ENCODE measurements around the gene ASH1L.
"Not testable (repeated sequence)": the region's sequence is repeated elsewhere in the genome, so short reads cannot be mapped to it uniquely, and the experiment has no call there.

ASH1L gene

DNA sequence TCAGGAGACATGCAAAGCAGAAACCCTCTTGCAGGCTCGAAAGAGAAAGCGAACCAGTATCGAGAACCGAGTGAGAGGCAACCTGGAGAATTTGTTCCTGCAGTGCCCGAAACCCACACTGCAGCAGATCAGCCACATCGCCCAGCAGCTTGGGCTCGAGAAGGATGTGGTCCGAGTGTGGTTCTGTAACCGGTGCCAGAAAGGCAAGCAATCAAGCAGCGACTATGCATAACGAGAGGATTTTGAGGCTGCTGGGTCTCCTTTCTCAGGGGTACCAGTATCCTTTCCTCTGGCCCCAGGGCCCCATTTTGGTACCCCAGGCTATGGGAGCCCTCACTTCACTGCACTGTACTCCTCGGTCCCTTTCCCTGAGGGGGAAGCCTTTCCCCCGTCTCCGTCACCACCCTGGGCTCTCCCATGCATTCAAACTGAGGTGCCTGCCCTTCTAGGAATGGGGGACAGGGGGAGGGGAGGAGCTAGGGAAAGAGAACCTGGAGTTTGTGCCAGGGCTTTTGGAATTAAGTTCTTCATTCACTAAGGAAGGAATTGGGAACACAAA lies 128.7 kb downstream of the ASH1L start:
- DNase-seq: not testable (repeated sequence)

DNA sequence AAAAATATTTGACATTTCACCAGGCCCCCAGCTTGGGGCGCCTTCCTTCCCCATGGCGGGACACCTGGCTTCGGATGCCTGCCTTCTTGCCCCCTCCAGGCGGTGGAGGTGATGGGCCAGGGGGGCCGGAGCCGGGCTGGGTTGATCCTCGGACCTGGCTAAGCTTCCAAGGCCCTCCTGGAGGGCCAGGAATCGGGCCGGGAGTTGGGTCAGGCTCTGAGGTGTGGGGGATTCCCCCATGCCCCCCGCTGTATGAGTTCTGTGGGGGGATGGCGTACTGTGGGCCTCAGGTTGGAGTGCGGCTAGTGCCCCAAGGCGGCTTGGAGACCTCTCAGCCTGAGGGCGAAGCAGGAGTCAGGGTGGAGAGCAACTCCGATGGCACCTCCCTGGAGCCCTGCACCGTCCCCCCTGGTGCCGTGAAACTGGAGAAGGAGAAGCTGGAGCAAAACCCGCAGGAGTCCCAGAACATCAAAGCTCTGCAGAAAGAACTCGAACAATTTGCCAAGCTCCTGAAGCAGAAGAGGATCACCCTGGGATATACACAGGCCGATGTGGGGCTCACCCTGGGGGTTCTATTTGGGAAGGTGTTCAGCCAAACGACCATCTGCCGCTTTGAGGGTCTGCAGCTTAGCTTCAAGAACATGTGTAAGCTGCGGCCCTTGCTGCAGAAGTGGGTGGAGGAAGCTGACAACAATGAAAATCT lies 129.3 kb downstream of the ASH1L start:
- not testable (repeated sequence) for DNase-seq

DNA sequence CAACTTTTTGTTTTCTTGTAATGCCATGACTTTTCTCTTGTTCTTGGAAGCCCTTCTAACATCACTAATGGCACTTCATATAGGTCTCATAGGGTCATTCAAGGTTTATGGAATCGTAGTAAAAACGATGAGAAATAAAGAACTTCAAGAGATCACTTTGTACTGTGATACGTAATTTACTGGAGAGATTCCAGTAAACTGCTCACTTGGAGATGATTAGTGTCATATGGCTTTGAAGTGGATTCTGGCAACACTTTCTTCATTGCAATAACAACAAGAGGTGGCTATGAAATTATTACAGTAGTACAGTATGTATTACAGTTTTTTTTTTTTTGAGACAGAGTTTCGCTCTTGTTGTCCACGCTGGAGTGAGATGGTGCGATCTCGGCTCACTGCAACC lies 138.5 kb downstream of the ASH1L start:
- no peak for DNase-seq

DNA sequence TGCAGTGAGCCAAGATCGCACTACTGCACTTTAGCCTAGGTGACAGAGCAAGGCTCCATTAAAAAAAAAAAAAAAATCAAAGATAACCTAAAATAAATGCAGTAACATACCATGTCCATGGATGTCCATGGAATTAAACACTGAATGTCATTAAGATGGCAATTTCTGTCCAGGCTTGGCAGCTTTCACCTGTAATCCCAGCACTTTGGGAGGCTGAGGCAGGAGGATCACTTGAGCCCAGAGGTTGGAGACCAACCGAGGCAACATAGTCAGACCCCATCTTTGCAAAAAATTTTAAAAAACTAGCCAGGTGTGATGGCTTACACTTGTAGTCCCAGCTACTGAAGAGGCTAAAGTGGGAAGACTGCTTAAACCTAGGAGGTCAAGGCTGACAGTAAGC lies 141.8 kb downstream of the ASH1L start:
- no peak for DNase-seq

DNA sequence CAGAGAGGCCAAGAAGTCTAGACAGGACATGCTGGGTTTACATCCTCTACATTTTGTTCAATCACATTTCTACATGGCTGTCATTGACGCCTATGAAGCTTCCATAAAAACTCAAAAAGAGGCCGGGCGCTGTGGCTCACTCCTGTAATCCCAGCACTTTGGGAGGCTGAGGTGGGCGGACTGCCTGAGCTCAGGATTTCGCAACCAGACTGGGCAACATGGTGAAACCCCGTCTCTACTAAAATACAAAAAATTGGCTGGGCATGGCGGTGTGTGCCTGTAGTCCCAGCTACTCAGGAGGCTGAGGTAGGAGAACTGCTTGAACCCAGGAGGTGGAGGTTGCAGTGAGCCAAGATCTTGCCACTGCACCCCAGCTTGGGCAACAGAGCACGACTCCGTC lies 150.8 kb downstream of the ASH1L start:
- not testable (repeated sequence) for DNase-seq

DNA sequence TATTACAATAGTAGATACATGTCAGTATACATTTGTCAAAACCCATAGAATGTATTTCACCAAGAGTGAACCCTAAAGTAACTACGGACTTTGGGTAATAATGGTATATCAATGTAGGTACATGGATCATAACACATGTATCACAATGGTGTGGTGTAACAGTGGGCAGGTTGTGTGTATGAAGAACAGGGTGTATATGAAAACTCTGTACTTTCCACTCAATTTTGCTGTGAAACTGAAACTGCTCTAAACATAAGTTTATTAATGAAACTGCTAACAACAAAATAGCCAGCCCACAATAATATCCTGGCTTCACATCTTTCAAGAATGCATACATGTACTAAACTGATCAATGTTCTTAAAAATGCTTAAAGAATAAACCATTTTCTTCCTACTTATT lies 151.7 kb downstream of the ASH1L start:
- DNase-seq: no peak

DNA sequence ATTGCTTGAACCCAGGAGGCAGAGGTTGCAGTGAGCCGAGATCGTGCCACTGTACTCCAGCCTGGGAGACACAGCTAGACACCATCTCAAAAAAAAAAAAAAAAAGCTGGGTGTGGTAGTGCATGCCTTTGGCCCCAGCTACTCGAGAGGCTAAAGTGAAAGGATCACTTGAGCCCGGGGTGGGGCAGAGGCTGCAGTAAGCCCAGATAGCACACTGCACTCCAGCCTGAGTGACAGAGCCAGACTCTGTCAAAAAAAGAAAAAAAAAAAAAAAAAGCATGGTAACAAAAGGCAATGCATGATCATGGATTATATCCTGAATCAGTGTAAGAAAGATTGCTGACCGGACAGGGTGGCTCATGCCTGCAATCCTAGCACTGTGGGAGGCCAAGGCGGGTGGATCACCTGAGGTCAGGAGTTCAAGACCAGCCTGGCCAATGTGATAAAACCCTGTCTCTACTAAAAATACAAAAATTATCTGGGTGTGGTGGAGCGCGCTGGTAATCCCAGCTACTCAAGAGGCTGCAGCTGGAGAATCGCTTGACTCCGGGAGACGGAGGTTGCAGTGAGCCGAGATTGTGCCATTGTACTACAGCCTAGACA lies 165.6 kb downstream of the ASH1L start:
- no peak for DNase-seq

DNA sequence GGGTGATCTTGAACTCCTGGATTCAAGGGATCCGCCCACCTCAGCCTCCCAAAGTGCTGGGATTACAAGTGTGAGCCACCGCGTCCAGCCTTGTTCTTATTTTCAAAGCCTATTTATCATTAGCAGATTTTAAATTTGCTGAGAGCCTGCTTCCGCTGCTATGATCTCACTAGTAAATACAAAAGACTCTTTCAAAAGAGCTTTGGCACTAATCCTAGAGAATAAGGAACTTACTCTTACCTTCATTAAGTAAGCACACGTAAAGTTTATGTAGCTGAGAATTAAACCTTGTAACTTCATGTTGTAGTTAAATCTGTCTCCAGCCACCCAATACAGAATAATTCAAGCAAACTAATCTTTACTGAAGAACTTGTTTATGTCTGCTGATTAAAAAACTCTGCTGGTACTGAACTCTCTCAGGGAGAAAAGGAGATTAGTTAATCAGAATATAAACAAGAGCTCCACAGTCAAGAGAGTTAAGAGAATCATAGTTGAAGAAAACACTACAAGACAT lies 169.6 kb downstream of the ASH1L start:
- DNase-seq: no peak

DNA sequence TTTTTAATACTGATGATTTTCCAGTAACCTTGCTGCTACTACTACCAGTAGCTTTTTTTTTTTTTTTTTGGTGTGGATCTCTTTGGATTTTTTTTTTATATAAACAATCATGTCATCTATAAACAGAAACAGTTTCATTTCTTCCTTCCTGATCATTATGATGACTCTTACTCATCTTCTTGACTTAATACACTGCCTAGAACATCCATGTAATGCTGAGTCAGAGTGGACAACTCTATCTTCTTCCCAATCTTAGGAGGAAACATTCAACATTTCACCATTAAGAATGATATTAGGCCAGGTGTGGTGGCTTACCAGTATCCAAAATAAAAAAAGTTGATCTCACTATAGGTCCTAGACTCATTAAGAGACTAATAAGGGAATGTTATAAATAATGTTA lies 172.8 kb downstream of the ASH1L start:
- DNase-seq: no peak

DNA sequence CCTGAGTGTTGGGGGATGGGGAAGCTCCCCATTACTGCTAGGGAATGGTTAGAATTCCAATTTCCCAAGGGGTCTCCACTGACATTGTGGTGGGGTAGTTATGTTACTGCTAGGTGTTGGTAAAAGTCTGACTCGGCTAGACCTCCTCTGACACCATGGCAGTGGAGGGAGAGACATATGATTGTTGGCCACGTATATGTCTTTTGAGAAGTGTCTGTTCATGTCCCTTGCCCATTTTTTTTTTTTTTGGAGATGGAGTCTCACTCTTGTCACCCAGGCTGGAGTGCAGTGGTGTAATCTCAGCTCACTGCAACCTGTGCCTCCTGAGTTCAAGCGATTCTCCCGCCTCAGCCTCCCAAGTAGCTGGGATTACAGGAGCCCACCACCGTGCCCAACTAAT lies 176.8 kb downstream of the ASH1L start:
- DNase-seq: not testable (repeated sequence)

DNA sequence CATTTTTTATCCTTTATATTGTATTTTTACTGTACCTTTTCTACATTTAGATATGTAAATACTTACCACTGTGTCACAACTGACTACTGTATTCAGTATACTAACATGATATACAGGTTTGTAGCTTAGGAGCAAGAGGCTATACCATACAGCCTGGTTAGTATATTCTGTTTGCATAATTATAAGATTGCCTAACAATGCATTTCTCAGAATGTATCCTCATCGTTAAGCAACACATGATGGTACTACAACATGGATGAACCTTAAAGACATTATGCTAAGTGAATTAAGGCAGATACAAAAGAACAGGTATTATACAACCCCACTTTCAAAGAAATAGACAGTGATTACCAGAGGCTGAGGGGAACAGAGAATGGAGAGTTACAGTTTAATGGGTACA lies 179.2 kb downstream of the ASH1L start:
- no peak for DNase-seq

DNA sequence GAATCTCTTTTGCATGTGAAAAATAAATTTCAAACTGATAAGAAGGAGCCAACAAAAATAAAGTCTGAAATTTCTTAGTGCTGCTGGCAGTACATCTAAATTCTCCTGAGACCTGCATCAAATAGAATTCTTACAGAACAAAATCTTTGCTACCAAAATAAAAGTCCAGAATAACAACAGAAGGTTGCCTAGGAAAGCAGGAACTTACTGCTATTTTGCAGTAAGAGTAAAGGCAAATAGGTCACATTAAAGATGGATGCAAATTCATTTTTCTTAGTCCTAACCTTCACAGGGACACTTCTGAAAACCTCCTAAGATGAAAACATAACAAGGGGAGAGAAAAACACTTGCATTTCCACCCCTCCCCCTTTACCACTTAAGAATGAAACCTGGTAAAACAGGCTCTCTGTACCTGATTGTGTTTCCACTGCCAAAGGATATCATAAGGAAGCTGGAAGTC lies 182.9 kb downstream of the ASH1L start:
- no peak for DNase-seq

DNA sequence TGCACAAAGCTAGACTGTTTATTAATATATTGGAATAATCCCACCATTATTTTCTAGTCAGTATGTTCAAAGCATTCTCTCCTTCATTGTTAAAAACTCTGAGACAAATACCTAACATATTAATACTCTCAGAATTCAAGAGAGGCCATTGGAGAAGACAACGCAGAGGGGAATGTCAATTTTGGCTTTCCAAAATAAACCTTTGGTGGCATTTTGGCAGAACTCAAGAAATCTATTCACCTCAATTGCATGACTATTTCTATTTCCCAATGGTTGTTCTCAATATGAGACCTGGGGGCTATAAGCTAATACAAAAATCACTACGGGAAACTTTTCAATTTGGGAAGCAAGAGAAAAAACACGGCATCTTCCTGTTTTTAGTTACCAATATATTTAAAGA lies 183.4 kb downstream of the ASH1L start:
- DNase-seq: no peak

DNA sequence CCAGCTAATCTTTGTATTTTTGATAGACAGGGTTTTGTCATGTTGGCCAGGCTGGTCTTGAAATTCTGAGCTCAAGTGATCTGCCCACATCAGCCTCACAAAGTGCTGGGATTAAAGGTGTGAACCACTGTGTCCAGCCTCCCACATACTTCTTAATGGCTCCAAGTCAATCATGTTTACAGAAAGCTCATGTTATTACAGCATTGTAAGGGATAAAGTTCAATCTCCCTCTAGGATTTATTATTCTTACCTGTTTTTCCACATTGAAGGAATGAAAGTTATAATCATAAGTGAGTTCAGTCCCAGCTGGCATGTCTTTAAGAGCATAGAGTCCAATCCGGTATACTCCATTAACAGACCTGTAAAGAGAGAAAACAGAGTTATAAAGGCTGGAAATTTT lies 202.6 kb downstream of the ASH1L start:
- DNase-seq: no peak

DNA sequence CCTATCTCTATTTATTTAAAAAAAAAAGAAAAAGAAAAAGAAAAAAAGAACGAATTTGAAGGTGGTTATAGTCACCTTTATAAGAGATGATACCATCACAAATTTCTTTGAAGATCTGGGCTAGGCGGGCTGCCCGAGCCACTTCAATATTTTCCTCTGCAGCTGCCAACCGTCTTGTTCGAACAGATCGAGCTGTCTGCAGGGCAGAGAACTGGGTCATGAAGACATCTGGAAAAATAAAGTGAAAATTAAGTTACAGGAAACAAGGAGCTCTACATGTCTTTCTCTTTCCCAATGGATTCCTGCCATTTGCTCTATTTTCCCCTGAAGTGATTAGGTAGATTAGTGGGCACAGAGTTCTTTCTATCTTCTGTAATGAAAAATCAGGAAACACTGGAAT lies 210.0 kb downstream of the ASH1L start:
- DNase-seq: no peak

DNA sequence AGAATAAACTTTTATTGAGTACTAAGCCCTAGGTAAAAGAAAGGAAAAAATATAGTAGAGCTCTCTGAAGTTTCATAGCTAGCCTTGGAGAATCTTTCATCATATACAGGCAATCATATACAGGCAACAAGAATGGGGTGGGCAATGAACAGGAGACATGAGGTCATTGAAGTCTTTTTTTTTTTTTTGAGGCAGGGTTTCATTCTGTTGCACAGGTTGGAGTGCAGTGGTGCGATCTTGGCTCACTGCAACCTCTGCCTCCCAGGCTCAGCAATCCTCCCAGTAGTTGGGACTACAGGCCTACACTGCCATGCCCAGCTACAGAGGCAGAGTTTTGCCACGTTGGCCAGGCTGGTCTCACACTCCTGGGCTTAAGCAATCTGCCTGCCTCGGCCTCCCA lies 219.8 kb downstream of the ASH1L start:
- no peak for DNase-seq

DNA sequence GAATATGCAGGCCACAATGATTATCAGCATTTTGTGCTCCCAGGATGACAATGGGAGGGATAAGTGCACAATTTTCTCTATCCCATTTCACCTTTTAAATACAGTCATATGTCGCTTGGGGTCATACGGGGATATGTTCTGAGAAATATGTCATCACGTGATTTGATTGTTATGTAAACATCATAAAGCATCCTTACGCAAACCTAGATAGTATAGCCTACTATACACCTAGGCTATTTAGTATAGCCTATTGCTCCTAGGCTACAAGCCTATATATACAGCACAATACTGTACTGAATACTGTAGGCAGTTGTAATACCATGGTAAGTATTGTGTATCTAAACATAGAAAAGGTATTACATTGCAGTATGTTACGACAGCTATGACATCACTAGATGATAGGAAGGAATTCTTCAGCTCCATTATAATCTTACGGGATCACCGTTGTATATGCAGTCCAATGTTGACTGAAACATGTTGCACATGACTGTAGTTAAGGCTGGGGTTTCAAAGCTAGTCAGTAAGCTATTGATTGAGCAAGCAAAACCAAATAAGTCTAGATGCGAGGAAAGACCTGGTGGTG lies 223.0 kb downstream of the ASH1L start:
- no peak for DNase-seq

DNA sequence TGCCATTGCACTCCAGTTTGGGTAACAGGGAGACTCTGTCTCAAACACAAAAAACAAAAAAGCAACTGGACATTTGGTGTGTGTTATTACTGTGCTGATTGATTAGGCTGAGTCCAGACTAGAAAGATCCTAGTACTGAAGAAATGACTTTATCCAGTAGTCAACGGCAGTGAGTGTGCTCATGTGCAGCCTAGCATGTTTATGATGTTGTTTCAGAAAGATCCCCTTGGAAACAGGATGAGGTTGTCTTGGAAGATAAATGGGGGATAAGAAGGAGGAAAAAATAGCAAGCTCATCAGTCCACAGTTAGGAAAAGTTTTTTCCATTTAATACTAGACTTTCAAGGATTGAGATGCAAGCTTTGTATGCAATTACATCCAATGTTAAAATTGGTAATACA lies 227.6 kb downstream of the ASH1L start:
- DNase-seq: no peak

DNA sequence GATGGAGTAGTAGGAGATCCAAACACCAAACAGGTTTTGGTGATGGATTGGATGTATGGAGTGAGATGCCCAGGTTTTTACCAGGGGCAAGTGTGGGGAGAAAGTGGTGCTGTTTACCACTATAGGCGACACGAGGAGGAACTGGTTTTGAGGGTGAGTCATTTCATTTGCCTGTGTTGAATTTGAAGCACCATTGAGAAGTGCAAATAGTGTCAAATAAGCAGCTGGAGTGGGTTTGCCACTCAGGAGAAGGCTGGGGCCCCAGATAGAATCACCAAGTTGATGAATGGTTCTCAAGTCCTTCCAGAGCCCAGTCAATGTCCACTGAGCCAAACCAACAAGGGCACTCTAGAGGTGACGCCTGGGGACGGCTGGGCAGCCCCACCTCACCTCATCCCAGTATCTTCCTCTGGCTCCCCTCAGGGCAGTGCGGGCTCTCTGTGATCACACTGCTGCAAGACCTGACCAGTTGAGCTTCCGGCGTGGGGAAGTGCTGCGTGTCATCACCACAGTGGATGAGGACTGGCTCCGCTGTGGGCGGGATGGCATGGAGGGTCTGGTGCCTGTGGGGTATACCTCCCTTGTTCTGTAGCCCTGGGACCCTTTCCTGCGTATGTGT lies 232.5 kb downstream of the ASH1L start:
- no peak for DNase-seq

DNA sequence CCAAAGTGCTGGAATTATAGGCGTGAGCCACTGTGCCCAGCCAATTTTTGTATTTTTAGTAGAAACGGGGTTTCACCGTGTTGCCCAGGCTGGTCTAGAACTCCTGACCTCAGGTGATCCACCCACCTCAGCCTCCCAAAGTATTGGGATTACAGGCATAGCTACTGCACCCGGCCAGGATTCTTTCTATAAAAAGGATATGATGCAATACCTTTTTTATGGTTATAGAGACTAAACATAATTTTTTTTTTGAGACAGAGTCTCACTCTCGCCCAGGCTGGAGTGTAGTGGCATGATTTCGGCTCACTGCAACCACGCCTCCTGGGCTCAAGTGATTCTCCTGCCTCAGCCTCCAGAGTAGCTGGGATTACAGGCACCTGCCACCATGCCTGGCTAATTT lies 233.7 kb downstream of the ASH1L start:
- DNase-seq: not testable (repeated sequence)

DNA sequence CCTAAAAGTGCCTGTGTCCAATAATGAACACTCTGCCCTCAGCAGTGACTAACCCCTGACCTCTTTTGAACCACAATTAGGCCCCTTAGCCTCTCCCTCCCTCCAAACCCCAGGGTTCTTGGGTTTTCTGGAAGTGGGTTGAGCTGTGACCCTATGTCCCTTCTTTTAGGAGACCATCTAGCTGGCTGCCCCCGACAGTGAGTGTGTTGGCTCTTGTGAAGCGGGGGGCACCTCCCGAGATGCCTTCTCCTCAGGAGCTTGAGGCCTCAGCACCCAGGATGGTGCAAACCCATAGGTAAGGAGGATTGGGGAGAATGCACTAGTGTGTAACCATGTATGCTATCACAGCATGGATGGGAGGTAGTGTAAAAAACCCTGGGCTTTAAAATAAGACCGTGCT lies 234.6 kb downstream of the ASH1L start:
- no peak for DNase-seq

DNA sequence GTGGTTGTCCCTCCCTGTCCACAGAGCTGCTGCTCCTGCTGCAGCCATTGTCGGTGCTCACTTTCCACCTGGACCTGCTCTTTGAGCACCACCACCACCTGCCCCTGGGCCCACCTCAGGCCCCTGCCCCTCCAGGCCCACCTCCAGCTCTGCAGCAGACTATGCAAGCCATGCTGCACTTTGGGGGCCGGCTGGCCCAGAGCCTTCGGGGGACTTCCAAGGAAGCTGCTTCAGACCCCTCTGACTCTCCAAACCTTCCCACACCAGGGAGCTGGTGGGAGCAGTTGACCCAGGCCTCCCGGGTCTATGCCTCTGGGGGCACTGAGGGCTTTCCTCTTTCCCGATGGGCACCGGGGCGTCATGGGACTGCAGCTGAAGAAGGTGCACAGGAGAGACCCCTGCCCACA lies 236.0 kb downstream of the ASH1L start:
- no peak for DNase-seq

DNA sequence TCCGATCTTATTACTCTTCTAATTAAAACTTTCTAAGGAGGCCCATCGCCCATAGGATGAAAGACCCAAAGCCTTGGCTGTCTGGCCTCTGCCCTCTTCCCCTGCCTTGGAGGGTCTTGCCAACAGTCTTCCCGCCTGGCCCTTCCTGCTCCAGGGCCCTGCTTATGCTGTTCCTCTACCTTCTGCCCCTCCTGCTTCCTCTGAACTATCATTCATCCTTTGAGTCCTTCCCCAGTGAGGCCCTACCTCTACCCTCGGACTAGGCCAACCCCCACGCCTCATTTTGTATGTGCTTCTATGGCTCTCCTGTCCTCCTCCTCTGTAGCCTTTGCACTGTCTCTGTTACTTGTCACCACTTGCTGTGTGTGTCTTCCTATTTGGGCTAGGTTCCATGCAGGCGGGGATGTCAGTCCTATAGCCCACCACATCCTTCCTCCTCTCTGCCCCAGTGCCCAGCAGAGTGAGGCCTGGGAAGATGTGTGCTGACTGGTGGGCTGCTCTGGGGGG lies 236.5 kb downstream of the ASH1L start:
- peak; percentile 7 for DNase-seq

DNA sequence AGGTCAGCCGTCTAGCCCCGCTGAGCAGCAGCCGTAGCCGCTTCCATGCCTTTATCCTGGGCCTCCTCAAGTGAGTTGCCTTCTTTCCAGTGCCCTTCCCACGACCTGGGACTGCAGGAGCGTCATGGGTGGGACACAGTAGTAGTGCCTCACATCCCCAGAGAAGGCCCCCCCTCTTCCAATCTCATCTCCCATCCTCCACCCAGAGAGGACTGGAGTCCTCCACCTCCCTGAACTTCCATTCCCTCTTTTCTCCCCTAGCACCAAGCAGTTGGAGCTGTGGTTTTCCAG lies 237.1 kb downstream of the ASH1L start:
- no peak for DNase-seq
